Endothelial cell of coronary artery (primary cell): ENCODE measurements around the gene PAQR4. TPM values are rescaled to one million over a fixed set of nuclear protein-coding genes. Genes with fewer than 3 reads are reported as not detected.

Source experiments
- total RNA-seq: library from RNA; depleted of rRNA; stranded (reverse); fragments of >200 nt; gene quantifications from 2 replicates; pipeline ENCODE4 v1.2.3, GENCODE V29; 2014

The PAQR4 gene
- total RNA-seq = 7.1 and 12.1 TPM in 2 replicates

GRCh38 chr16:2968738-2969544 lies at the start of gene PAQR4:
Gene PAQR4, plus strand, starts transcription at chr16:2969348. Its CDS starts 327 bp downstream, at chr16:2969675.

GRCh38 chr16:2963723-2964474 lies 5.2 kb upstream of the PAQR4 start, which contains the start of gene KREMEN2:
Gene KREMEN2, plus strand, starts transcription at chr16:2964275. Its CDS starts 246 bp downstream, at chr16:2964521.

GRCh38 chr16:2980227-2981176 lies 11.4 kb downstream of the PAQR4 start, which contains the start of gene PKMYT1:
Gene PKMYT1, minus strand, starts transcription at chr16:2980446. Its CDS starts 789 bp downstream, at chr16:2979657.

GRCh38 chr16:3012828-3013420 lies 43.8 kb downstream of the PAQR4 start, which contains the start of gene CLDN9:
Gene CLDN9, plus strand, starts transcription at chr16:3012923. Its CDS starts 440 bp downstream, at chr16:3013363.

GRCh38 chr16:3017794-3018506 lies 48.8 kb downstream of the PAQR4 start, which contains the start of gene CLDN6:
Gene CLDN6, minus strand, starts transcription at chr16:3018183. Its CDS starts 2,162 bp downstream, at chr16:3016021.

GRCh38 chr16:3020247-3020603 lies 51.1 kb downstream of the PAQR4 start, which contains the start of gene TNFRSF12A:
Gene TNFRSF12A, plus strand, starts transcription at chr16:3020368. Its CDS starts 30 bp downstream, at chr16:3020398.

Other genes starting within 250 kb of the PAQR4 start
- 0.09 and 0.28 TPM in 2 replicates for gene PRSS27, start 249.1 kb upstream of the PAQR4 start, total RNA-seq
- 36.8 and 59.9 TPM in 2 replicates for gene SRRM2, start 216.7 kb upstream of the PAQR4 start, total RNA-seq
- 386 and 446 TPM in 2 replicates for gene ELOB, start 192.1 kb upstream of the PAQR4 start, total RNA-seq
- gene PRSS33, start 181.8 kb upstream of the PAQR4 start, total RNA-seq = not detected in 2 replicates
- not detected in 2 replicates for gene PRSS41, start 170.9 kb upstream of the PAQR4 start, total RNA-seq
- gene PRSS21, start 152.1 kb upstream of the PAQR4 start, total RNA-seq = not detected in 2 replicates
- 0.09 and 1.9 TPM in 2 replicates for gene ZG16B, start 139.0 kb upstream of the PAQR4 start, total RNA-seq
- gene PRSS22, start 111.2 kb upstream of the PAQR4 start, total RNA-seq = not detected in 2 replicates
- gene FLYWCH2, start 86.1 kb upstream of the PAQR4 start, total RNA-seq = 36.6 and 50.6 TPM in 2 replicates
- gene FLYWCH1, start 57.4 kb upstream of the PAQR4 start, total RNA-seq = 26.1 and 35.3 TPM in 2 replicates
- gene KREMEN2, start 5.1 kb upstream of the PAQR4 start, total RNA-seq = not detected in 2 replicates
- 3.0 and 4.2 TPM in 2 replicates for gene PKMYT1, start 11.1 kb downstream of the PAQR4 start, total RNA-seq
- gene CLDN9, start 43.6 kb downstream of the PAQR4 start, total RNA-seq = not detected in 2 replicates
- not detected in 2 replicates for gene CLDN6, start 48.8 kb downstream of the PAQR4 start, total RNA-seq
- 136 and 230 TPM in 2 replicates for gene TNFRSF12A, start 51.0 kb downstream of the PAQR4 start, total RNA-seq
- 6.1 and 10.1 TPM in 2 replicates for gene HCFC1R1, start 54.6 kb downstream of the PAQR4 start, total RNA-seq
- gene THOC6, start 54.7 kb downstream of the PAQR4 start, total RNA-seq = 23.6 and 23.8 TPM in 2 replicates
- not detected in 2 replicates for gene BICDL2, start 67.6 kb downstream of the PAQR4 start, total RNA-seq
- under 0.01 TPM in 2 replicates for gene MMP25, start 77.2 kb downstream of the PAQR4 start, total RNA-seq
- 55.7 and 123 TPM in 2 replicates for gene IL32, start 96.3 kb downstream of the PAQR4 start, total RNA-seq
- 0.19 TPM in 1 of 2 replicates, not detected in the other for gene ZSCAN10, start 129.9 kb downstream of the PAQR4 start, total RNA-seq
- gene ZNF205, start 143.2 kb downstream of the PAQR4 start, total RNA-seq = 22.9 and 23.2 TPM in 2 replicates
- gene ZNF213, start 165.7 kb downstream of the PAQR4 start, total RNA-seq = 3.4 and 5.6 TPM in 2 replicates
- 0.18 TPM in 1 of 2 replicates, not detected in the other for gene OR1F1, start 218.9 kb downstream of the PAQR4 start, total RNA-seq